Bronchial epithelial cell (primary cell): ENCODE results near the gene AMZ1. TPM values are rescaled to one million over a fixed set of nuclear protein-coding genes. Genes with fewer than 3 reads are reported as not detected.

Experiments used
- DNase-seq: peaks from one replicate; pipeline ENCODE4 v3.0.0-alpha.2; 2010; ENCODE audit warnings: low read depth
- FAIRE-seq: peaks from 2 replicates; lab custom pipeline; 2011; peaks lifted over from hg19 to GRCh38; lab: Jason Lieb, UNC
- H3K27me3 ChIP-seq: 2 replicates; pipeline ENCODE4 v1.5.1; 2011; ENCODE audit warnings: low read length; ENCODE audit not compliant: control insufficient read depth, insufficient read depth
- H3K36me3 ChIP-seq: 2 replicates; pipeline ENCODE4 v1.5.1; 2011; ENCODE audit warnings: low read length; ENCODE audit not compliant: control insufficient read depth, insufficient read depth
- H3K4me3 ChIP-seq: 2 replicates; pipeline ENCODE4 v1.5.1; 2011; ENCODE audit warnings: mild to moderate bottlenecking, low read depth, low read length, control low read depth
- total RNA-seq: library from RNA; depleted of rRNA; stranded (reverse); fragments of >200 nt; gene quantifications from 2 replicates; pipeline ENCODE4 v1.2.1, GENCODE V29; 2014
- TF ChIP-seq, protein P1 (sequence below): IDR thresholded peaks from 2 replicates; pipeline ENCODE4 v1.5.1; 2011; ENCODE audit warnings: mild to moderate bottlenecking, moderate library complexity, low read length, control low read depth, inconsistent platforms; ENCODE audit not compliant: insufficient read depth, severe bottlenecking

AMZ1 gene, protein sequence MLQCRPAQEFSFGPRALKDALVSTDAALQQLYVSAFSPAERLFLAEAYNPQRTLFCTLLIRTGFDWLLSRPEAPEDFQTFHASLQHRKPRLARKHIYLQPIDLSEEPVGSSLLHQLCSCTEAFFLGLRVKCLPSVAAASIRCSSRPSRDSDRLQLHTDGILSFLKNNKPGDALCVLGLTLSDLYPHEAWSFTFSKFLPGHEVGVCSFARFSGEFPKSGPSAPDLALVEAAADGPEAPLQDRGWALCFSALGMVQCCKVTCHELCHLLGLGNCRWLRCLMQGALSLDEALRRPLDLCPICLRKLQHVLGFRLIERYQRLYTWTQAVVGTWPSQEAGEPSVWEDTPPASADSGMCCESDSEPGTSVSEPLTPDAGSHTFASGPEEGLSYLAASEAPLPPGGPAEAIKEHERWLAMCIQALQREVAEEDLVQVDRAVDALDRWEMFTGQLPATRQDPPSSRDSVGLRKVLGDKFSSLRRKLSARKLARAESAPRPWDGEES
- not detected in 2 replicates for total RNA-seq

DNA sequence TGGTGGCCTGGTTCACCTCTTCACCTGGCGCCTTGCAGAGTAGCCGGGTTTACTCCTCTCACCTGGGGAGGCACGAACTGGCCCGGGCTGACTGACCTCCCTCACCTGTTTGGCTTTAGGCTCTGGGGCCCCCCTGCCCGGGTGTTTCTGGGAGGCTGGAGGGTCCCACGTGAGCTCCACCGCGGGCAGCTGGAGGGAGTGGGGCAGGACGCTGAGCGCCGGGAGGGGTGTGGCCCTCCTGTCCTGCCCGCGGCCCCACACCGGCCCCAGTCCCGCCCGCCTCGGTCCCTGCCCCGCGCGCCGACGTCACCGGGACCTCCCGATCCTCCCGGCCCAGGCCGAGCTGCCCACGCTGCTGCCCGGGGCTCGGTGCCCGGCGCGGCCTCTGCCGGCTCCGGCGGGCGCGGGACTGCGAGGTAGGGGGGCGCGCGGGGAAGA lies at the start of gene AMZ1:
TSS of gene AMZ1 (plus strand) at position 322 of the 438 bp plus-strand sequence. CDS start 12,250 bp downstream, outside the sequence.
- TF ChIP-seq, protein P1, sequence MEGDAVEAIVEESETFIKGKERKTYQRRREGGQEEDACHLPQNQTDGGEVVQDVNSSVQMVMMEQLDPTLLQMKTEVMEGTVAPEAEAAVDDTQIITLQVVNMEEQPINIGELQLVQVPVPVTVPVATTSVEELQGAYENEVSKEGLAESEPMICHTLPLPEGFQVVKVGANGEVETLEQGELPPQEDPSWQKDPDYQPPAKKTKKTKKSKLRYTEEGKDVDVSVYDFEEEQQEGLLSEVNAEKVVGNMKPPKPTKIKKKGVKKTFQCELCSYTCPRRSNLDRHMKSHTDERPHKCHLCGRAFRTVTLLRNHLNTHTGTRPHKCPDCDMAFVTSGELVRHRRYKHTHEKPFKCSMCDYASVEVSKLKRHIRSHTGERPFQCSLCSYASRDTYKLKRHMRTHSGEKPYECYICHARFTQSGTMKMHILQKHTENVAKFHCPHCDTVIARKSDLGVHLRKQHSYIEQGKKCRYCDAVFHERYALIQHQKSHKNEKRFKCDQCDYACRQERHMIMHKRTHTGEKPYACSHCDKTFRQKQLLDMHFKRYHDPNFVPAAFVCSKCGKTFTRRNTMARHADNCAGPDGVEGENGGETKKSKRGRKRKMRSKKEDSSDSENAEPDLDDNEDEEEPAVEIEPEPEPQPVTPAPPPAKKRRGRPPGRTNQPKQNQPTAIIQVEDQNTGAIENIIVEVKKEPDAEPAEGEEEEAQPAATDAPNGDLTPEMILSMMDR, result no peak
- FAIRE-seq, result no peak
- no peaks in the 10 kb centered on the region for H3K36me3 ChIP-seq
- no peak within 1 kb of the TSS for H3K4me3 ChIP-seq
- no peak for DNase-seq
- peaks cover 21% of the 10 kb centered on the region for H3K27me3 ChIP-seq

DNA sequence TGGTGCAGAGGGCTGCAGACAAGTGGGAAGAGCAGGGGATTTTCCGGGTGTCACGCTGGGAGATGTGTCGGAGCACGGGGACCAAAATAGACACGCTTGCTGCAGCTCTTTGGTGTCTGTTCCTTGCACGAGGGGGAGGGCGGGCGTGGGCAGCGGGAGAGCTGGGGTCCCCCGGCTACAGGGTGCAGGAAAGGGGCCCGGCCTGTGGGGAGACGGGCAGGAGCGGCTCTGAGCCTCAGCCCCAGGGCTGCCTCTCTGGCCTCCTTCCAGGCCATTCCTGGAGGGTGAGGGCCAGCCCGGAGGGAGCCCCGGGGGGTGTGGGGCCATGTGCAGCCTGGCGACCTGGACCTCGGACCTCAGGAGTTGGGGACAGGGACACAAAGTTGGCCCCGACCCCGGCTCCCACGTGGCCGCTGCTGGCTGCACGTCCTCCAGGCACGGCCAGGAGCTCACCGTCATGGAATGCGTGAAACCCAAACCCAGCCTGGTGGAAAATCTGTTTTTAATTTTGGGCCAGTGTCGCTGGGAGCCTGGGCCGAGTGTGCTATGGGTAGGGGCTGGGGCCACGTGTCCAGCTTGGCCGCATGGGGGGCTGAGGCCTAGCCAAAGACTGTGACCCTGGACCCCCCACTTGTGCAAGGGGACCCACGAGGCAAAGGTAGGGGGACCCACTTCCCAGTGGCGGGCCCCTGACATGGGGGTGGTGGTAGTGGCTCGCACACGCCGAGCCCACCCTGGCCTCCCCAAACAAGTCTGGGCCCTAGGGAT lies 49.6 kb upstream of the AMZ1 start:
- TF ChIP-seq, protein P1, result no peak
- Histone ChIP-seq H3K27me3 (no peaks in the 10 kb centered on the region), H3K36me3 (peaks cover 5% of the 10 kb centered on the region), H3K4me3 (no peak overlapping the region)
- FAIRE-seq (no peak), DNase-seq (no peak)

DNA sequence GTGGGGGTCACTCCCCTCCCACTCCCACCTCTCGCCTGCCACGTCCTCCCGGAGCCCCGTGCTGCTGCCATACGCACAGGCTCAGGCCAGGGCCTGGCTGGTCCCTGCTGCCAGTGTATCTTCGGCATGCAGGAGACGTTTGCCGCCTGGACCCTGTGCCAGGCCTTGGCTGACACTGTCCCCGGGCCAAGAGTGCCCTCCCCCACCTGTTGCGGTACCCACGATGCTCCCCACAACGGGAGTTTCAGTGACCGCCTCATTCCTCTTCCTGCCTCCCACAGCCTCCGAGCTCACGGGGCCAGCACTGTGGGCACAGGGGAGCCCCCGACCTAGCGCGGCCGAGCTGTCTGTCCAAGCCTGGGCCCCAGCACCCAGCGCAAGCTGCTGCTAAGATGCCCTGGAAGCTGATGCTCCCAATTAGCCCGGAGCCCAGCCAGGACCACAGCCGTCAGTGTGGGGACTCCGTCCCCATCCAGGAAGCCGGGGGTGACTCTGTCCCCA lies 48.8 kb upstream of the AMZ1 start:
- TF ChIP-seq, protein P1, result no peak

DNA sequence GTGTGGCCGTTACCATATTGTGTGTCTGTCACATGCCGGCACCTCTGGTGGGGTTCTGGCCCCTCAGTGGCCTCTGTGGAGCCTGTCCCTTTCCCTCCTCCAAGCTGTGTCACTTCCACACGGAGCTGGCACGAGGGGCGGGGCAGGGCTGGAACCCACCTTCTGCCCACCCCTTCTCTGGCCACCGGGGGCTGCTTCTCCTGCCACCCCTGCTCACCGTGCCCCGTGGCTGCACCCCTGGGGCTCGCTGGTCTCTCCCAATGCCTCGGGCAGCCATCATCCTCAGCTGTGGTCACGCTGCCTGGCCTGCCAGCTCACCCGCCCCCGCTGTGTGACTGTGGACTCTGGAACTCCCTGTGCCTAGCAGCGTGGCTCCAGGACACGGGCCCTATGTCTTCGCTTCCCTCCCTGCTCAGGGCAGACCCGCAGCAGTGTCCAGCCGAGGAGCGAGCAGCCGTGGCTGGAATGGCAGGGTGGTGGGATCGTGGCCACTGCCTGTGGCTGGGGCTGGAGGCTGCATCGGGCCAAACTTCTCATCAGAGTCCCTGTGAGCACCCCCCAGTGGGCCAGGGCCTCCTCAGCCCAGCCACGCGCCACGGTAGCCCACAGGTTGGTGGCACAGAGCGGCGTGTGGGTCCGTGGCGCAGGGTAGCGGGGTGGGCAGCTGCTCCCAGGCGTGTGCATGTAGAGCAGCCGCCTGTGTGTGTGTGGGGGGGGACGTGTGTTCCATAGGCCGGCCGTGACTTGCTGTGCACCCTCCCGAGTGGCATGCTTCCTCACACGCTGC lies 48.1 kb upstream of the AMZ1 start:
- Histone ChIP-seq H3K36me3 (peaks cover 5% of the 10 kb centered on the region), H3K27me3 (no peaks in the 10 kb centered on the region), H3K4me3 (no peak overlapping the region)
- FAIRE-seq, result no peak
- DNase-seq, result no peak
- TF ChIP-seq, protein P1, result no peak

More for the DNA sequence above, 48.8 kb upstream of the AMZ1 start:
- no peak overlapping the region for H3K4me3 ChIP-seq
- H3K36me3 ChIP-seq, result peaks cover 5% of the 10 kb centered on the region
- FAIRE-seq (no peak), DNase-seq (no peak)
- no peaks in the 10 kb centered on the region for H3K27me3 ChIP-seq

DNA sequence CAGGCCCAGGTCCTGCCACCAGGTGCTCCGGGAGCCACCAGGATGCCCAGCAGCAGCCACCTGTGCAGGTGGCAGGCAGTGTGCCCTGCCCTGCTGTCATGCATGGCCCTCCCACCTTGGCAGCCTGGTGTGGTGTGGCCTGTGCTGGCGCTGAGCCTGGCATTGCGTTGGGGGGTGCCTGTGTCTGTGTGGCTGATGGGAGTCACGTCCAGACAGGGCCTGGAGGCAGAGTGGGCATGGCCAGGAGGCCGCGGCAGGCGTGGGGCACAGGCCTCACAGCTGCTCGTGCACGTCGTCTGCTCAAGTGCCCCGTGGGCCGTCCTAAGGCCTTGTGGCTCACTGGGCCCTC lies 47.5 kb upstream of the AMZ1 start:
- DNase-seq, result peak; percentile 30
- TF ChIP-seq, protein P1, result peak; percentile 7
- Histone ChIP-seq H3K4me3 (no peak overlapping the region), H3K27me3 (no peaks in the 10 kb centered on the region), H3K36me3 (peaks cover 7% of the 10 kb centered on the region)
- FAIRE-seq, result no peak
